ENCODE results near the gene ST7L. TPM values are rescaled to one million over a fixed set of nuclear protein-coding genes. Genes with fewer than 3 reads are reported as not detected.
A peak's percentile ranks its signal among the peaks of the same experiment; 100 is the strongest.

ST7L gene
- total RNA-seq, 1 donor from 2014 or later, result 21.2 TPM

DNA sequence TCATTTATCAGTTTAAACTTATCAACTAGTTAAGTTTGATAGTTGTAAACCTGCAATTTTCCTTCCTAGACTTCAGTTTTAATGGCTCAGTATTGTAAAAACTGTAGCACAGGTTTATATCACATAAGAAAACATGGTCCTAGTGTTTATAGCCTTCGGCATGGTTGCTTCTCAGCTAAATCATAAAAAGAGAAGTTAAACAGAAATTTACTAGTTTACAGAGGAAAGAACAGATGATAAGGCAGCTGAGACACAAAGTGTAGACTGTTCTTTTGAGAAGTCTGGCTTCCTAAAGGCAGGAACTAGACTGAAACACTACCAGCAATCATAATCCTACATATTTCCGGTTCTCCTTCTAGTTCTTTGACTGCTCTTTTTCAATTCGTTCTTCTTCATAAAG, 70.4 kb downstream of the ST7L start:
- no peaks in the 10 kb centered on the region for H3K4me1 Mint-ChIP-seq (ENCODE audit: low read depth)
- H3K27ac Mint-ChIP-seq, result no peak overlapping the region
- no peaks in the 10 kb centered on the region for H3K9me3 Mint-ChIP-seq (ENCODE audit: low read depth)
- H3K36me3 Mint-ChIP-seq (ENCODE audit: insufficient read depth), result peaks cover 3% of the 10 kb centered on the region
- DNase-seq (ENCODE audit: low spot score, unreplicated experiment), result no peak
- H3K27me3 Mint-ChIP-seq, result no peaks in the 10 kb centered on the region
- TF ChIP-seq, protein P1, sequence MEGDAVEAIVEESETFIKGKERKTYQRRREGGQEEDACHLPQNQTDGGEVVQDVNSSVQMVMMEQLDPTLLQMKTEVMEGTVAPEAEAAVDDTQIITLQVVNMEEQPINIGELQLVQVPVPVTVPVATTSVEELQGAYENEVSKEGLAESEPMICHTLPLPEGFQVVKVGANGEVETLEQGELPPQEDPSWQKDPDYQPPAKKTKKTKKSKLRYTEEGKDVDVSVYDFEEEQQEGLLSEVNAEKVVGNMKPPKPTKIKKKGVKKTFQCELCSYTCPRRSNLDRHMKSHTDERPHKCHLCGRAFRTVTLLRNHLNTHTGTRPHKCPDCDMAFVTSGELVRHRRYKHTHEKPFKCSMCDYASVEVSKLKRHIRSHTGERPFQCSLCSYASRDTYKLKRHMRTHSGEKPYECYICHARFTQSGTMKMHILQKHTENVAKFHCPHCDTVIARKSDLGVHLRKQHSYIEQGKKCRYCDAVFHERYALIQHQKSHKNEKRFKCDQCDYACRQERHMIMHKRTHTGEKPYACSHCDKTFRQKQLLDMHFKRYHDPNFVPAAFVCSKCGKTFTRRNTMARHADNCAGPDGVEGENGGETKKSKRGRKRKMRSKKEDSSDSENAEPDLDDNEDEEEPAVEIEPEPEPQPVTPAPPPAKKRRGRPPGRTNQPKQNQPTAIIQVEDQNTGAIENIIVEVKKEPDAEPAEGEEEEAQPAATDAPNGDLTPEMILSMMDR (IDR thresholded peaks at IDR 0.05; ENCODE audit: unreplicated experiment), result no peak
- no peak overlapping the region for H3K4me3 Mint-ChIP-seq (ENCODE audit: low read depth)

DNA sequence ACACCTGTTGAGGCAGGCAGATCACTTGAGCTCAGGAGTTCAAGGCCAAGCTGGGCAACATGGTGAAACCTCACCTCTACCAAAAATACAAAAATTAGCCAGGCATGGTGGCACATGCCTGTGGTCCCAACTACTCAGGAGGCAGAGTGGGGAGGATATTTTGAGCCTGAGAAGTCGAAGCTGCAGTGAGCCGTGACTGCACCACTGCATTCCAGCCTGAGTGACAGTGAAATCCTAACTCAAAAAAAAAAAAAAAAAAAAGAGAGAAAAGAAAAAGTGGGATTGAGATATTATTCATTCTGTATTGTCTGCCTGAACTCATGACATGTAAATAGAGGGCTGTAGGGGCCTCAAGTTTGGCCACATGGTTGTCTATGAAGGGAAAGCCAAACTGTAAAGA, 72.9 kb downstream of the ST7L start:
- TF ChIP-seq, protein P1 (IDR thresholded peaks at IDR 0.05; ENCODE audit: unreplicated experiment), result no peak
- Mint-ChIP-seq H3K27ac (no peak overlapping the region), H3K36me3 (ENCODE audit: insufficient read depth) (peaks cover 4% of the 10 kb centered on the region), H3K4me3 (ENCODE audit: low read depth) (no peak overlapping the region), H3K27me3 (no peaks in the 10 kb centered on the region), H3K4me1 (ENCODE audit: low read depth) (peaks cover 6% of the 10 kb centered on the region), H3K9me3 (ENCODE audit: low read depth) (no peaks in the 10 kb centered on the region)
- no peak for DNase-seq (ENCODE audit: low spot score, unreplicated experiment)

DNA sequence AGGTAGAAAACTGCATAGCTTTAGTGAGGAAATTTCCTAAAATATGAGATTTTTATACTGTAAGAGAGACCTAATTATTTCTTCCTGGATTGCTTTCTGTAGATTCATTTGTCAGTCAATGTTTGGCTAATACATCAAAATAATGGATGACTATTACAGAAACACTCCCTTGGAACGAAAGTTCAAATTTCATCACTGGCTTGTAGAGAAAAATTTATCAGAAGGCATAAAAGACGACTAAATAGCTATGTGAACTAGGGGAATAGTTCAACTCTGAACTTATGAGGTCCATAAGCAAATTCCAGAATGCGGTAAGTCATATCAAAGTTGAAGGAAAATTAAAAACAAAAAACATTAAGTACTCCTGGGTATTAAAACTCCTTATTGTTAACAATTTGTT, 74.2 kb downstream of the ST7L start:
- Mint-ChIP-seq H3K36me3 (ENCODE audit: insufficient read depth) (peaks cover 3% of the 10 kb centered on the region), H3K9me3 (ENCODE audit: low read depth) (no peaks in the 10 kb centered on the region), H3K4me3 (ENCODE audit: low read depth) (no peak overlapping the region), H3K27ac (no peak overlapping the region), H3K4me1 (ENCODE audit: low read depth) (peaks cover 6% of the 10 kb centered on the region), H3K27me3 (no peaks in the 10 kb centered on the region)
- no peak for DNase-seq (ENCODE audit: low spot score, unreplicated experiment)
- TF ChIP-seq, protein P1 (IDR thresholded peaks at IDR 0.05; ENCODE audit: unreplicated experiment), result no peak

GRCh38 chr1:112544011-112544688, 74.8 kb downstream of the ST7L start:
- Mint-ChIP-seq H3K36me3 (ENCODE audit: insufficient read depth) (peaks cover 3% of the 10 kb centered on the region), H3K27me3 (no peaks in the 10 kb centered on the region), H3K4me1 (ENCODE audit: low read depth) (peaks cover 6% of the 10 kb centered on the region), H3K27ac (no peak overlapping the region), H3K9me3 (ENCODE audit: low read depth) (no peaks in the 10 kb centered on the region), H3K4me3 (ENCODE audit: low read depth) (no peak overlapping the region)
- no peak for DNase-seq (ENCODE audit: low spot score, unreplicated experiment)
- TF ChIP-seq, protein P1 (IDR thresholded peaks at IDR 0.05; ENCODE audit: unreplicated experiment), result no peak

DNA sequence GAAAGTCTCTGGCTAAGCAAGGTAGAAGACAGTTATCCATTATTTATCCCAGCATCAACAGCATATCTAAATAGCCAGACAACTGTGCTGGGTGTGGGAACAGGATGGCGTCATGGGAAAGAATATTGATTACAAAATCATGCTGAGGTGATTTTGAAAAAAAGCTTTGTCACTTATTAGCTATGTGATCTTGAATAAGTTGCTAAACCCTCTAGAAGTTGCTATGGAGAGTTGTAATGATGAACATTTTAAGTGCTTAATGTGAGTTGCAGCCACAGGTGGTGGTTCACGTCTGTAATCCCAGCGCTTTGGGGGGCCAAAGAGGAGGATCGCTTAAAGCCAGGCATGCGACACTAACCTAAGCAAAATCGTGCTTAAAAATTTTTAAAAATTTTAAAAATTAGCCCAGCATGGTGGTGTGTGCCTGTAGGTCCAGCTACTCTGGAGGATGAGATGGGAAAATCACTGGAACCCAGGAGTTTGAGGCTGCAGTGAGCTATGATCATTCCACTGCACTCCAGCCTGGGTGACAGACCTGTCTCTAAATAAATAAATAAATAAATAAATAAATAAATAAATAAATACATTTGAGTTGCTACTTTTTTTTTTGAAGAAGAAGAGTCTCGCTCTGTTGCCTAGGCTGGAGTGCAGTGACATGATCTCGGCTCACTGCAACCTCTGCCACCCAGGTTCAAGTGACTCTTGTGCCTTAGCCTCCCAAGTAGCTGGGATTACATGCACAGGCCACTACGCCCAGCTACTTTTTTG, 76.6 kb downstream of the ST7L start:
- Mint-ChIP-seq H3K27ac (peak overlapping the region; percentile 62), H3K9me3 (ENCODE audit: low read depth) (no peaks in the 10 kb centered on the region), H3K27me3 (no peaks in the 10 kb centered on the region), H3K4me3 (ENCODE audit: low read depth) (no peak overlapping the region), H3K4me1 (ENCODE audit: low read depth) (peaks cover 6% of the 10 kb centered on the region), H3K36me3 (ENCODE audit: insufficient read depth) (peaks cover 3% of the 10 kb centered on the region)
- no peak for DNase-seq (ENCODE audit: low spot score, unreplicated experiment)
- TF ChIP-seq, protein P1 (IDR thresholded peaks at IDR 0.05; ENCODE audit: unreplicated experiment), result no peak

Data from progenitor cell of endocrine pancreas (in vitro differentiated cells).